GM12892 (cell line): ENCODE measurements around the gene METTL25.

ENCODE experiments used
- DNase-seq: peaks from one replicate; pipeline ENCODE4 v3.0.0; 2011; ENCODE audit not compliant: insufficient read length
- FAIRE-seq: peaks from 2 replicates; lab custom pipeline; 2011; peaks lifted over from hg19 to GRCh38; lab: Jason Lieb, UNC
- POLR2A ChIP-seq: IDR thresholded peaks from 2 replicates; pipeline ENCODE4 v1.6.1; 2011; ENCODE audit warnings: low read depth, low read length, control low read depth
- POLR2AphosphoS5 ChIP-seq: IDR thresholded peaks from 2 replicates; pipeline ENCODE4 v1.6.1; 2011; ENCODE audit warnings: low read depth, low read length, control low read depth
- TAF1 ChIP-seq: IDR thresholded peaks from 2 replicates; pipeline ENCODE4 v1.6.1; 2011; ENCODE audit warnings: low read depth, mild to moderate bottlenecking, control low read depth, low read length, borderline replicate concordance

The METTL25 gene

DNA sequence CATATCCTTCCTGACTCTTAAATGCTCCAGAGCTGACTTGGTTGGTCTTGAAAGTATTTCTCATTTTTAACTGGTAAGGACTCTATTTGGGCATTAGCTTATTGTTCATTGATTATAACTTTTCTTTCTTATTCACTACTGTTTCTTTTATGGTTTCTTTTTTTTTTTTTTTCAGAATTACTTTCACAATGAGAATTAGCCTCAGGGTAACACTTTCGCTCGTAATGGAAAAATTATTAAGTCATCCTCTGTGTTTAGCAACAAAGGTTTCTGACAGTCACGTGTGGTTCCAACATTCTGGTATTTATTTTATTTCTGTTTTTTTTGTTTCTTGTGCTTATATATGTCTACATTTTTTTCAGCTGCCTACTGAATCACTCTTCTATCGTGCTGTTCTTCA, 80.0 kb downstream of the METTL25 start:
- FAIRE-seq (no peak), DNase-seq (no peak)
- TF ChIP-seq TAF1 (no peak), POLR2AphosphoS5 (no peak), POLR2A (no peak)

DNA sequence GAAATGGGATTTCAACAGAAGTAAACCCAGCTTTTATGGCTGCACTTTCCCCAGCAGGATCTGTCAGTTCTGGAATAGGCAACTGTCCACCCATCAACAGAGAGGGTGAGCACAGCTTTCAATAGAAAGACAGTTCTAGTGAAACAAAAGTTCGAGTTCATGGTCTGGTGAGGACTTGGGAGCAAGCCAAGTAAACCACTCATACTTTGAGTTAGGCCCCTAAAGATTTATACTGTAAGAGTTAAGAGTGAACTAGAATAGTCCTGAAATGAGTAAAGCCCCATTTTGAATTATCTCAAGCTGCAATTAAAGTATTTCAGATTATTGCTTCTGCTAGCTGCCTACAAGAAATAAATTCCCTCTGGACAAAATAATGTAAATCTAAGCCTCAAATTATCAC, 82.6 kb downstream of the METTL25 start:
- no peak for DNase-seq
- TF ChIP-seq POLR2AphosphoS5 (no peak), POLR2A (no peak), TAF1 (no peak)
- FAIRE-seq = no peak

DNA sequence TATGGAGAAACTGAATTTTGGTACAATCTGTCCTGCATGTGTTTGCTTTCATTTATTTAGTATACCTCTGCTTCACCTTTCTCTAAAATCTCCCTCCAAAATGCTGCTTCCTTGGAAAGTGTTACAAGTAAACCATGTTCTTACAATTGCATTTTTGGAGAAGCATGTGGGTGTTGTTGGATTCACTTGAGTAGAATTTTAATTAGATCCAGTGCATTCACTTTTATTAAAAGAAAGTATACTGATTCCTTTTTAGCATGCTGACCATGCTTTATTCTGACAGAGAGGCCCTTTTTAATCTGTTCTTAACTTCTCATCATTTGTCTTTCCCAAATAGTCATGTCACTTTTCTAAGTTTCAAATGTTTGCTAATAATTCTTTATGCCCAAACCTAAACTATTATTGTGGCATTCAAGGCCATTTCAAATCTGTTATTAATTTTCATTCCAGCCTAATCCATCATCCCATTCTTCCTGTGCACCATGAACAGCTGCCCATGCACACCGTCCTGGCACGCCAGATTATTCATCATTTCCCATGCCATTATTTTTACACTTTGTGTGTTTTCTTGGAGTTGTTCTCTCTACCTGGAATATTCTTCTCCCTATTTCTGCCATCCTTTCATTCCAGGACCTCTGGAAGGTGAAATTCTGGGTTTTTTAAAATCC, 90.7 kb downstream of the METTL25 start:
- TF ChIP-seq POLR2A (no peak), POLR2AphosphoS5 (no peak), TAF1 (no peak)
- FAIRE-seq (no peak), DNase-seq (no peak)

DNA sequence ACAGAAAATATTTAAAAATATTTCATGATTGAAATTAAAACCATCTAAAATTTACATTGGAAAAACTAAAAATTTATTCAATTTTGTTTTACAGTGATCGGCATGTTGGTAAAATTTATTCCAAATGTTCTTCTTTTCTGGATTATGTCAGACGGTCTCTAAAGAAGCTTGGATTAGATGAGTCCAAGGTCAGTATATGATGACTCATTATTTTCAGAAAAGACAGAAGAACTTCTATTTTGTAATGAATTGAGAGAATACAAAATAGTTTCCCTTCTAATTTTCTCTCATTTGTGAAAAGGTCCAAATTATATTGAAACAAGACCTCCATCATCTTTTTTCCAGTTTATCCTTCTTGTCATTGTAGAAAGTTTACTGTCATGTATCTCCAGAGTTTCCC, 98.3 kb downstream of the METTL25 start:
- TF ChIP-seq POLR2A (no peak), TAF1 (no peak), POLR2AphosphoS5 (no peak)
- FAIRE-seq = no peak
- no peak for DNase-seq

DNA sequence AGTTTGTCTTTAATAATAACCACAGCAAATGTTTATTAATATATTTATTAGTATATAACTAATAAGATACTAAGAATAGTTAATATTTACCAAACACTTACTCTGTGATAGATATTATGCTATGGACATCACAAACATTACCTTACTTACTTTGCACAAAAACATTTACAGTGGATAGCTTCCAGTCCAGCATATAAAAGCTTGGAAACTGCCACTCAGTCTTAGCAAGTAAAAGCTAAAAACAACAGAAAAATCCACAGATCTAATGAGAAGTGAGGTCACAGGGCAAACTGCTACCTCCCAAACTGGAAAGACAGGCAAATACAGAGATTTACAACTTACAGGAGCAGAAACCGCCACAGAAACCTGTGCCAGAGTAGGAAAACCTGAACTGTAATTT, 99.8 kb downstream of the METTL25 start:
- TF ChIP-seq TAF1 = no peak
- no peak for TF ChIP-seq POLR2A
- TF ChIP-seq POLR2AphosphoS5 = no peak
- DNase-seq = no peak
- no peak for FAIRE-seq

DNA sequence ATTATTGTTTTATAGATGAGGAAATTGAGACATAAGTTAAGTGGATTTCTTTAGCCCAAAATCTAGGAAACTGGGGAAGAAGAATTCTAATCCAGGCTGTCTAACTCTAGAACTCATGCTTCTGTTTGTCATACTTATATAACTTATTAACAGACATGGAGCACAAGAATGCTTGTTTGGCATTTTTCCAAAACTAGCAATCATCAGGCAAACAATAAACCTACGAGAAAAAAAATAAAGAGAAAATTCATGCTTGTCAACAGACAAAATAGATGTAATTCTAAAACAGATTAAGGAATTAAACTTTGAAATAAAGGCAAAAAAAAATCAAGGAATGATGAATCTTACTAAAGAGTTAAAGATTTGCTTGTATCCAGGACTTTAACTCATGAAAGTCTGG, 103.1 kb downstream of the METTL25 start:
- FAIRE-seq = no peak
- no peak for TF ChIP-seq POLR2AphosphoS5
- DNase-seq = no peak

DNA sequence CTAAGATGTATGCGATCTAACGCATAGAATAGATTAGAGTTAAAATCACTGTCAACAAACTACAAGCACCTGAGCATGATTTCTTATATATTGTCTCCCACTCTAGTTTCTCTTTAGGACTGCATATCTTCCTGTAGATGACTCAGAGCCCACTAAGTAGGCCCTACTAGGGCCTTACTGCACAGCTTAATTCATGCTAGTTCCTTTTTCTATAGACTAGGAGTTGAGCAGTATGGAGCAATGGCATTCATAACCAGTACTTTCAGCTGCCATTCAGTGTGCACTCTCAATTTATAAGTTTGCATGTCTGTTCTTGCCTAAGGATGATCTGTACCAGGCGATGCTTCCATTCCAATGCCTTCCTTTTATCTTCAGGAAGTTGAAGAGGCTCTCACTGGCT, 103.5 kb downstream of the METTL25 start:
- FAIRE-seq (no peak), DNase-seq (no peak)
- TF ChIP-seq TAF1 = no peak
- TF ChIP-seq POLR2A = no peak
- no peak for TF ChIP-seq POLR2AphosphoS5

DNA sequence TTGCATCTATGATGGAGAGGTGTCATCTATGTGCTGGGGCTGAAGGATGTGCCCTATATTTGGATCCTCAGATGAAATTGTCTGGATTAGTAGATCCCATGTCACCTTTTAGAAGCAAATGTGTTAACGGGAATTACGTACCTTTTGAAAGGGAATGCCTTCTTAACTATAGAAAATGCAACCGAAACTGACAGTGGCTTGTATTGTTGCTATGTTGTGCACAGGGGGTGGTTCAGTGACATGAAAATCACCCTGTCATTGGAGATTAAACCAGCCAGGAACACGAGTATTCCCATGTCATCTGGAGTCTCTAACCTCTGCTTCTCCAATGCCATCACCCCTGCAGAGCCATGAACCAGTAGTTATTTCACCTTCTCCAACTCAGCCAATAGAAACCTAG, 110.2 kb downstream of the METTL25 start:
- FAIRE-seq = no peak
- DNase-seq = no peak
- TF ChIP-seq POLR2A (no peak), POLR2AphosphoS5 (no peak), TAF1 (no peak)

DNA sequence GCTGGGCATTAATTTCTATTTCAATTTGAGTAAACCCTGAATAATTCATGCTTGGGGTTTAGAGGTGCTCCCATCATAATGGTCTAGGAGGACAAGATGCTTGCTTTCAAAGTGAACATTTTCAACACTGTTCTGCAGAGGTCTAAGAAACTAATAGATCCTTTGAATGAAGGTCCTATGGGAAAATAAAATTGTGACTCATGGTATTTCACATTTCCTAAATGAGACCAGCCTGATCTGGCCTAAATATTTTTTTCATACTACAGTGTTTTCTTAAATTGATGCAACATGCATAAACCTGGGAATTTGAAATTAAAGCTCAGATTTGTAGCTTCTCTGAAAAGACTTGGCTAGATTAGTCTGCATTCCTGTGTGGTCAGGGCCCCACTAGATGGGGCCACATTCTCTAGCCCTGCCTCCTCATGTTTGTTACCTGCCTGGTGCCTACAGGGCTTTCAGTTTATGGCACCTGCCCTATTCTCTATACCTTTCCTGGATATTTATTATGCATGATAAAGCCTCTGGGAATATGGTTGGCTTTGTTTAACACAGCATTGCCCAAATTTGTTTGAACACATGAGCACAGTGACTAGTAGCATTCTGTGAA, 112.7 kb downstream of the METTL25 start:
- DNase-seq (no peak), FAIRE-seq (no peak)
- TF ChIP-seq POLR2A = no peak
- no peak for TF ChIP-seq POLR2AphosphoS5
- TF ChIP-seq TAF1 = no peak

DNA sequence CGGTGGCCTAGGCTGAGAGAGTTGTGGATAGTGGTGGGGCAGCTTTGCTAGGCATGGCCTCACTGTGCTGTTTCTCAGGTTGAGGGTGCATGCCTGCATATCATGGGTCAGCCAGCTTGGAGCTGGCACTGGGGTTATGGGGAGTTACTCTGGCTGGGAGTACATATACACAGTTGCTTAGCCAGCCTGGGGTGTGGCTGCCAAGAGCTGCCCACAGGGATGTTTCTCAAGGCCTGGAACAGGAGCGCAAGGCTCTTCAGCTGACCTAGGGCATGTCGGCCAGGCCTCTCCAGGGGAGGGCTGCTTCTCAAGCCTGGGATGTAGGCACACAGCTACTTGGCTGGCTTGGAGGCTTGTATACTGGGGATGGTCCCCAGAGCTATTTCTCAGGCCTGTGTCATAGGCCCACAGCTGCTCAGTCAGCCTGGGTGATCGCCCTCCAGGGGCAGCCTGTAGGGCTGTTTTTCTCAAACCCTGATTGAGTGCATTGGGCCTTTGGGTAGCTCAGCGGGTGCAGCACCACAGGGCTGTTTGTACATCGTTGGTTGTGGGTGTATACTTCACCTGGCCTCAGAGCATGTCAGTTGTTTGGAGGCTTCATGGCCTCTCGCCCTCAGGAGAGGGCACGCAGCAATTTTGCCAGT, 114.9 kb downstream of the METTL25 start:
- no peak for TF ChIP-seq POLR2A
- TF ChIP-seq POLR2AphosphoS5 = no peak
- TF ChIP-seq TAF1 = no peak
- no peak for FAIRE-seq
- DNase-seq = no peak

DNA sequence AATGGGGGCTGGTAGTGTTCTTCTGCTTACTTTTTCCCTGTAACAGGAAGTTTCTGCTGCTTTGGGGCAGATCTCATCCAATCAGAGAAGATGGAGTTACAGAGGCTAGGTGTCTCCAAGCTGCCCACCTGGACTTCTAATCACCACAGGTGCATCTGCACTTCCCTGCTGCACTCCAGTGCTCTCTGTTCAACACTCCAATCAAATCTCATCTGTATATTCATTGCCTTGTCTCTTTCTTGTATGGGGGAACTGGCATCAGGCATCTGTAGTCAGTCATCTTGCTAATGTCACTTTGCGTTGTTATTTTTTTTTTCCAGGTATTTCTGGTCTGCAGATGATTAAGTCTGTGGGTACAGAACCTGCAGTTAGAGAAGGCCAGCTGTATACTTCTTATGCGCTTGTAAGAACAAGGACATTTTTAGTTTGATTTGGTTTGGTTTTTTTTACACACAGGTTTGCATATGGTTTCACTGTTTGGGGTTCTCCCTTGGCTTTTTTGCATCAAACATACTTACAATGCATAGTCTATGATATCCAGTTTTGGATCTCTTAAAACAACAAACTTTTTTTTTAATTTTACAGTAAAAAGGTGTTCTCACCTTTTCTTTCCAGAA, 116.0 kb downstream of the METTL25 start:
- FAIRE-seq = no peak
- no peak for TF ChIP-seq POLR2AphosphoS5
- no peak for TF ChIP-seq TAF1
- no peak for TF ChIP-seq POLR2A
- no peak for DNase-seq

DNA sequence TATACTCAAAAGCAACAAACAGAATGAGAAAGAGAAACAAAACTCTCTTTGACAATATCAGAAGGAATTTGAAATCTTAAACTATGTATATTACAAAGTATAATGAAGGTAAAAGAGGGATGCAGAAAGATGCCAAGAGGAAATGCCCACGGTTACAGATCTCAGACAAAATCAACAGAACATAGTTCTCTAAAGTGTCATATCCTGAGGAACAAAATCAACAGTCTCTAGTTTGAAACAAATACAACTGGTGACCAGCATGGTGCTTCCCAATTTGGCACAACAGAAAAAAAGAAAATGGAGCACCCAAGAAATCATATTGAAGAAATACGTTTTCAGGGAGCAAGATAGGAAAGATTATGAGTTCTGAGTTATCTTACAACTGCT, 116.5 kb downstream of the METTL25 start:
- FAIRE-seq = no peak
- DNase-seq = no peak
- TF ChIP-seq POLR2AphosphoS5 = no peak
- TF ChIP-seq TAF1 = no peak
- TF ChIP-seq POLR2A = no peak
